NCI-H526 (cell line): ENCODE measurements around the gene MACROD1.

Source experiments
- DNase-seq, 2 experiments: peaks; one replicate each; lab custom pipeline; 2025; lab: John Stamatoyannopoulos, UW

MACROD1 gene

GRCh38 chr11:64074239-64074638 lies 91.7 kb downstream of the MACROD1 start:
- DNase-seq = no peak

- DNase-seq = no peak
Observed at GRCh38 chr11:64073542-64073941, 92.4 kb downstream of the MACROD1 start.

- DNase-seq = no peak
Observed at GRCh38 chr11:64072871-64073270, 93.0 kb downstream of the MACROD1 start.

GRCh38 chr11:64072403-64072802 lies 93.5 kb downstream of the MACROD1 start:
- no peak for DNase-seq

GRCh38 chr11:64071849-64072248 lies 94.1 kb downstream of the MACROD1 start:
- no peak for DNase-seq

GRCh38 chr11:64070314-64070681 lies 95.6 kb downstream of the MACROD1 start:
- no peak for DNase-seq

- DNase-seq = no peak
Observed at GRCh38 chr11:64069401-64070313, 96.3 kb downstream of the MACROD1 start.

GRCh38 chr11:64068705-64069400 lies 97.1 kb downstream of the MACROD1 start:
- no peak for DNase-seq

GRCh38 chr11:64067230-64067993 lies 98.5 kb downstream of the MACROD1 start:
- no peak for DNase-seq

- no peak for DNase-seq
Observed at GRCh38 chr11:64065712-64066111, 100.2 kb downstream of the MACROD1 start.

- DNase-seq = no peak
Observed at GRCh38 chr11:64065141-64065465, 100.8 kb downstream of the MACROD1 start.

- DNase-seq = no peak
Observed at GRCh38 chr11:64064374-64065140, 101.4 kb downstream of the MACROD1 start.

- DNase-seq = no peak
Observed at GRCh38 chr11:64063777-64064176, 102.1 kb downstream of the MACROD1 start.

- no peak for DNase-seq
Observed at GRCh38 chr11:64062185-64063039, 103.5 kb downstream of the MACROD1 start.

- DNase-seq = peak; percentile 70 to 89
Observed at GRCh38 chr11:64060861-64061444, 105.0 kb downstream of the MACROD1 start.

- no peak for DNase-seq
Observed at GRCh38 chr11:64060263-64060860, 105.6 kb downstream of the MACROD1 start.

GRCh38 chr11:64059339-64060140 lies 106.4 kb downstream of the MACROD1 start:
- no peak for DNase-seq

- DNase-seq = no peak
Observed at GRCh38 chr11:64058494-64058893, 107.4 kb downstream of the MACROD1 start.

GRCh38 chr11:64057890-64058289 lies 108.0 kb downstream of the MACROD1 start:
- no peak for DNase-seq
